Activated CD4-positive, CD25-positive, alpha-beta regulatory T cell treated with anti-CD3 and anti-CD28 coated beads, Interleukin-2, amount 50 U/mL, for 24 hours (primary cell): Measurements from ENCODE around the gene B4GALT4.
A peak's percentile ranks its signal among the peaks of the same experiment; 100 is the strongest.
"Not testable (repeated sequence)": the region's sequence is repeated elsewhere in the genome, so short reads cannot be mapped to it uniquely, and the experiment has no call there.

Experiments
- ATAC-seq, 2 donors: fragments of 150-1000 bp; cut with Tn5 transposase; one replicate each; pipeline ENCODE4 v1.10.0; 2021; ENCODE audit warnings: mild to moderate bottlenecking in 1 of 2, moderate library complexity in 1 of 2

Gene B4GALT4, protein sequence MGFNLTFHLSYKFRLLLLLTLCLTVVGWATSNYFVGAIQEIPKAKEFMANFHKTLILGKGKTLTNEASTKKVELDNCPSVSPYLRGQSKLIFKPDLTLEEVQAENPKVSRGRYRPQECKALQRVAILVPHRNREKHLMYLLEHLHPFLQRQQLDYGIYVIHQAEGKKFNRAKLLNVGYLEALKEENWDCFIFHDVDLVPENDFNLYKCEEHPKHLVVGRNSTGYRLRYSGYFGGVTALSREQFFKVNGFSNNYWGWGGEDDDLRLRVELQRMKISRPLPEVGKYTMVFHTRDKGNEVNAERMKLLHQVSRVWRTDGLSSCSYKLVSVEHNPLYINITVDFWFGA

GRCh38 chr3:119240591-119241434, at the start of gene B4GALT4:
Gene B4GALT4, minus strand, starts transcription at chr3:119240878. Its CDS starts 10,779 bp downstream, at chr3:119230099.
- ATAC-seq, result peak; percentile 75 to 82

DNA sequence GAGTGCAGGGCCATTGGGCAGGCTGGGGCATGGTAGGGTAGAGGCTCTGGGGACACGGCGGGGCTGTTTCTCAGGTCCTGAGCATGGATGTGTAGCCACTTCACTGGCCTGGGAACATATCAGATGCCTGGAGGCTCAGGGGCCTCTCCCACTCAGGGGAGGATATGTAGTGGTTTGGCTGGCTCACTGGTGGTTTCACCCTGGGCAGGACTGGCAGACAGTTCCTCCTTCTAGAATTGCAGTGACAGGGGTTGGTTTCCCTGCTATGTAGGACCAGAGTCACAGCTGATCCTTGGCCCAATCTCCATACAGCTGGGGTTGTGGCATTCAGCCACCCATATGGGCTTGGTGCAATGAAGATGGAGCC, 48.7 kb upstream of the B4GALT4 start:
- no peak for ATAC-seq

- ATAC-seq, result no peak
Observed at GRCh38 chr3:119288669-119289403, 48.2 kb upstream of the B4GALT4 start.

- ATAC-seq, result no peak
Observed at GRCh38 chr3:119279584-119280243, 39.0 kb upstream of the B4GALT4 start.

DNA sequence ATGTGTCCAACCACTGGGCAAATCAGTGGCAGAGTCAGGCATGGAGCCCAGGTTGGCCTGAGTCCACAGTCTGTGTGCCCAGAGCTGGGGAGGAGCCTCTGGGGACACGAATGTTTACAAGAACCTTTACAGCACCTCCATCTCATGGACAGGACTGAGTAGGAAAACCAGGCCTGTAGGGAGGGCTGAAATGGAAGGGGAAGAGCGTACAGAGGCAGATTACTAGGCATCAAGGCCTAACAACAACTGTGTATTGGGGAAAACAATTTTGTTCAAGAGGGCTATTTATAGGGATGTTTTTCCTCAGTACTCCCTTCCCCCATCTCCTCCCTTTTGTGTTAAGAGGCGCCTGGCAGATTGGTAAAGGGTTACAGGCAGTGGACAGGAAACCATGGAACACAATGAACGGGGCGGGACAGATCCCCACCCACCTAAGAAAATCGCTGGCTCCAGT, 38.5 kb upstream of the B4GALT4 start:
- ATAC-seq, result no peak

DNA sequence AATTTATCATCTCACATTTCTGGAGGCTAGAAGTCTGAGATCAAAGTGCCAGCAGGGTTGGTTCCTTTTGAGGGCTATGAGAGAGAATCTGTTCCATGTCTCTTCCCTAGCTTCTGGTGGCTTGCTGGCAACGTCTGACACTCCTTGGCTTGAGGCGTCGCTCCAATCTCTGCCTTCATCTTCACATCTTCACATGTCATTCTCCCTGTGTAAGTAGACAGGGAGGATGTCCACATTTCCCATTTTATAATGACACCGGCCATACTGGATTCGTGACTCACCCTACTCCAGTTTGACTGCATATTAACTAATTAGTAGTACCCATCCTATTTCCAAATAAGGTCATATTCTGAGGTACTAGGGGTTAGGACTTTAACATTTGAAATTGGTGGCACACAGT, 36.0 kb upstream of the B4GALT4 start:
- no peak for ATAC-seq

GRCh38 chr3:119270212-119270611, 29.5 kb upstream of the B4GALT4 start:
- ATAC-seq, result not testable (repeated sequence)

DNA sequence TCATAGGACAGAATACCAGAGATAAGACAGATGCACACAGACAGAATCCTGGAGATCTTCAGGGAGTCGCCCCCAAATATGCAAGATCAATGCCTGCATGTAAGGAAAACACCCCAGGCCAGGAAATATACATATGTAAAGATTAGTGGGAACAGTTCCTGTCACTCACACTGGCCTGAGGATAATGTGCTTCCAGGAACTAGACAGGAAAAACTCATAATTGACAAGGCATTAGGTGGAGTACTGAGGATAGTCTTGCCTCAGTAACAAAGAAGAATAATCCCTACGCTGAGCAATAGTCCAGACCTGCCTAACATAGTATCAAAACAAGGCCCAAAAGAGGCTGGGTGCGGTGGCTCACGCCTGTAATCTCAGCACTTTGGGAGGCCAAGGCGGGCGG, 20.4 kb upstream of the B4GALT4 start:
- no peak for ATAC-seq

- ATAC-seq, result no peak
Observed at GRCh38 chr3:119259821-119260220, 19.1 kb upstream of the B4GALT4 start.

GRCh38 chr3:119258915-119259314, 18.2 kb upstream of the B4GALT4 start:
- ATAC-seq, result no peak

GRCh38 chr3:119257654-119258410, 17.2 kb upstream of the B4GALT4 start:
- no peak for ATAC-seq

GRCh38 chr3:119257111-119257510, 16.4 kb upstream of the B4GALT4 start:
- no peak for ATAC-seq

GRCh38 chr3:119255214-119255613, 14.5 kb upstream of the B4GALT4 start:
- no peak for ATAC-seq

DNA sequence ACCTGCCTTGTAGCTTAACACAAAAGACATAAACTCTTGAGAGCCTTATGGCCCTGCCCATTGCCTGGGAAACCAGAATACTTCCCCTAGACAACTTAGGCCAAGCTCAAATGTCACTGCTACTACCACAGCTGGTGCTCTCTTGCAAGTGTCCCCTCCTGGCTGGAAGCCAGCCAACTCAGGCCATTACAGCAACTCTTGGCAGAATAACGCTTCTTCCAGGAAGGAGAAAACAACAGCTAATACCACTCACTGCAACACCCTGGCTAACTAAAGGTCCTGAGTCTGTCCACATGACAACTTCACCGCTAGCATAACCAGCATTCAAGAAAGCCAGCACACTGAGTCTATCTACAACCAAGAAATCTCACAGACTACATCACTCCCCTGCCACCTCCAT, 5.1 kb upstream of the B4GALT4 start:
- no peak for ATAC-seq

GRCh38 chr3:119243712-119244111, 3.0 kb upstream of the B4GALT4 start:
- ATAC-seq, result no peak

DNA sequence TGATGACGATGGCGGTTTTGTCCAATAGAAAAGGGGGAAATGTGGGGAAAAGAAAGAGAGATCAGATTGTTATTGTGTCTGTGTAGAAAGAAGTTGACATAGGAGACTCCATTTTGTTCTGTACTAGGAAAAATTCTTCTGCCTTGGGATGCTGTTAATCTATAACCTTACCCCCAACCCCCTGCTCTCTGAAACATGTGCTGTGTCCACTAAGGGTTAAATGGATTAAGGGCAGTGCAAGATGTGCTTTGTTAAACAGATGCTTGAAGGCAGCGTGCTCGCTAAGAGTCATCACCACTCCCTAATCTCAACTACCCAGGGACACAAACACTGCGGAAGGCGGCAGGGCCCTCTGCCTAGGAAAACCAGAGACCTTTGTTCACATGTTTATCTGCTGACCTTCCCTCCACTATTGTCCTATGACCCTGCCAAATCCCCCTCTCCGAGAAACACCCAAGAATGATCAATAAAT, 2.4 kb upstream of the B4GALT4 start:
- not testable (repeated sequence) for ATAC-seq

GRCh38 chr3:119242387-119243057, 1.8 kb upstream of the B4GALT4 start:
- ATAC-seq, result not testable (repeated sequence)

DNA sequence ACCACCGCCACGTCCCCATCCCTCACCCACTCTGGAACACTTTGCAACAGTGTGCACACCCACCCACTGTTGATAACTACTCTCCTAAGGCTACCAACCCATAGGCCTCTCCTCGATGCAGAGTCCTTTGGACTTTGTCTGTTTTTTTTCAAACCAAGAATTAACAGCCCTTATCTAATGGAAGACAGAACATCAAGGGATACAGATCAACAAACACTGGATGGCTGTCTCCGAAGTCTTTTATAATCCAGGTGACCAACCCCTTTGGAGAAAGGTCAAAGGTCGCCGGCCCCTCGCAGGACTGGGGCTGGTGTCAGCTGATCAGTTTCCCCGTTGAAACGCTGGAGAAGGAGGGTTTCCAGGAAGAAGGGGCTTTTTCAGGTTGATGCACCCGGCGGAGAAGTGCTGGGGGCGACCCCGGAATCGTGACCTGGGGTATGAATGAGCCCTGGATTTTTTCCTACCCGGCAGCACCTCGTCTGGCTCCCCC, 532 bp downstream of the B4GALT4 start:
- no peak for ATAC-seq

DNA sequence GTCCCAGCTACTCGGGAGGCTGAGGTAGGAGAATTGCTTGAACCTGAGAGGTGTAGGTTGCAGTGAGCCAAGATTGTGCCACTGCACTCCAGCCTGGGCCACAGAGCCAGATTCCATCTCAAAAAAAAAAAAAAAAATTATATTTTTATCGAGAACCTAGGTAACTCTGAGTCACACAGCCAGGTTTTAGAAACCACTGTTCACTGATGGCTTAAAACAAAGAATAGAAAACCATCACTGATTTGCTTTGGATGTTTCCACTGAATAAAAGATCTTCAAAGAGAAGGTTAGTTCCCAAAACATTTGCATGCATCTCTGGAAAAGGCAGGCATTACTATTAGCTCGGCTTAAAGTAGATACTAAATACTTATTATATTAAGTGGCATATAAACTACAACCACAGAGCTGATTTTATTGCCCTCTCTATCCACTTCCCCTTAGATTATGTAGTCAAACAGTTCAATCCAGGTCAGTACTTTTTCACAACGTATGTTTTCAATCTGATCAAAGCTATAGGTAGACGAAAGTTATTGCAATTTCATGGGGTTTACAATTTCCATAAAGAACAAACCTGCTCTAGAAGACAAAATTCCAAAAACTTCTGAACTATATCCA, 1.4 kb downstream of the B4GALT4 start:
- ATAC-seq, result peak; percentile 22 to 34

DNA sequence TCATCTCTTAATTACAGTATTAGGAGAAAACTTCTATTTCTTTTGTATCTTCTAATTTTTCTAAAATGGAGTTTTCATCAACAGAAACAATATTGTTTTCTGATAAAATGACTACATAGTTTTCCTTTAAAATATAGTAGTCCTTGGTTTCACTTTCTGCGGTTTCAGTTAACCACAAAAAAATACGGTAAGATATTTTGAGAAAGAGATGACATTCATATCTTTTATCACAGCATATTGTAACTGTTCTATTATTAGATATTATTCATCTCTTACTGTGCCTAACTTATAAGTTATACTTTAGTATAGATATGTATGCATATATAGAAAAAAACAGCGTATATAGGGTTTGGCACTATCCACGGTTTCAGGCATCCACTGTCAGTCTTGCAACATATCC, 2.3 kb downstream of the B4GALT4 start:
- ATAC-seq, result peak in 1 of 2 donors; percentile 12
